ENCODE results near the gene FBXO48.

FBXO48 gene

GRCh38 chr2:68435615-68436014 is 31.5 kb downstream of the FBXO48 start:
- no peak for DNase-seq (ENCODE audit: low read depth in 3 of 3)

- DNase-seq (ENCODE audit: low read depth in 3 of 3), result no peak
Measured at GRCh38 chr2:68434981-68435380, 32.1 kb downstream of the FBXO48 start.

- no peak for DNase-seq (ENCODE audit: low read depth in 3 of 3)
Measured at GRCh38 chr2:68432696-68433658, 34.1 kb downstream of the FBXO48 start.

GRCh38 chr2:68431316-68431972 is 35.6 kb downstream of the FBXO48 start:
- no peak for DNase-seq (ENCODE audit: low read depth in 3 of 3)

- DNase-seq (ENCODE audit: low read depth in 3 of 3), result no peak
Measured at GRCh38 chr2:68429311-68429826, 37.7 kb downstream of the FBXO48 start.

- no peak for DNase-seq (ENCODE audit: low read depth in 3 of 3)
Measured at GRCh38 chr2:68428746-68429145, 38.3 kb downstream of the FBXO48 start.

GRCh38 chr2:68428126-68428525 is 39.0 kb downstream of the FBXO48 start:
- DNase-seq (ENCODE audit: low read depth in 3 of 3), result no peak

- no peak for DNase-seq (ENCODE audit: low read depth in 3 of 3)
Measured at GRCh38 chr2:68426848-68427579, 40.1 kb downstream of the FBXO48 start.

- DNase-seq (ENCODE audit: low read depth in 3 of 3), result no peak
Measured at GRCh38 chr2:68426446-68426845, 40.6 kb downstream of the FBXO48 start.

GRCh38 chr2:68425503-68425902 is 41.6 kb downstream of the FBXO48 start:
- DNase-seq (ENCODE audit: low read depth in 3 of 3), result no peak

- no peak for DNase-seq (ENCODE audit: low read depth in 3 of 3)
Measured at GRCh38 chr2:68423966-68424650, 43.0 kb downstream of the FBXO48 start.

- no peak for DNase-seq (ENCODE audit: low read depth in 3 of 3)
Measured at GRCh38 chr2:68420254-68420910, 46.7 kb downstream of the FBXO48 start.

- no peak for DNase-seq (ENCODE audit: low read depth in 3 of 3)
Measured at GRCh38 chr2:68418855-68419254, 48.2 kb downstream of the FBXO48 start.

- no peak for DNase-seq (ENCODE audit: low read depth in 3 of 3)
Measured at GRCh38 chr2:68418419-68418818, 48.7 kb downstream of the FBXO48 start.

- no peak for DNase-seq (ENCODE audit: low read depth in 3 of 3)
Measured at GRCh38 chr2:68417926-68418325, 49.2 kb downstream of the FBXO48 start.

GRCh38 chr2:68416081-68416675 is 50.9 kb downstream of the FBXO48 start:
- no peak for DNase-seq (ENCODE audit: low read depth in 3 of 3)

- no peak for DNase-seq (ENCODE audit: low read depth in 3 of 3)
Measured at GRCh38 chr2:68415521-68415920, 51.6 kb downstream of the FBXO48 start.

- DNase-seq (ENCODE audit: low read depth in 3 of 3), result no peak
Measured at GRCh38 chr2:68414876-68415275, 52.2 kb downstream of the FBXO48 start.

GRCh38 chr2:68414452-68414851 is 52.6 kb downstream of the FBXO48 start:
- no peak for DNase-seq (ENCODE audit: low read depth in 3 of 3)

GRCh38 chr2:68413466-68413865 is 53.6 kb downstream of the FBXO48 start:
- DNase-seq (ENCODE audit: low read depth in 3 of 3), result no peak

Data from stimulated activated CD4-positive, alpha-beta T cell treated with anti-CD3 and anti-CD28 coated beads, TNF-alpha, amount 100 ng/mL, for 4 hours (primary cell).